GM12891 (cell line): ENCODE measurements around the gene BMPR1A.

ENCODE experiments used
- POLR2A ChIP-seq: IDR thresholded peaks from 2 replicates; pipeline ENCODE4 v1.6.1; 2011; ENCODE audit warnings: low read depth, low read length, control low read depth
- POLR2AphosphoS5 ChIP-seq: IDR thresholded peaks from 2 replicates; pipeline ENCODE4 v1.6.1; 2011; ENCODE audit warnings: low read depth, low read length, control low read depth
- SPI1 ChIP-seq: IDR thresholded peaks from 2 replicates; pipeline ENCODE4 v1.6.1; 2011; ENCODE audit warnings: low read depth, low read length, control low read depth

DNA sequence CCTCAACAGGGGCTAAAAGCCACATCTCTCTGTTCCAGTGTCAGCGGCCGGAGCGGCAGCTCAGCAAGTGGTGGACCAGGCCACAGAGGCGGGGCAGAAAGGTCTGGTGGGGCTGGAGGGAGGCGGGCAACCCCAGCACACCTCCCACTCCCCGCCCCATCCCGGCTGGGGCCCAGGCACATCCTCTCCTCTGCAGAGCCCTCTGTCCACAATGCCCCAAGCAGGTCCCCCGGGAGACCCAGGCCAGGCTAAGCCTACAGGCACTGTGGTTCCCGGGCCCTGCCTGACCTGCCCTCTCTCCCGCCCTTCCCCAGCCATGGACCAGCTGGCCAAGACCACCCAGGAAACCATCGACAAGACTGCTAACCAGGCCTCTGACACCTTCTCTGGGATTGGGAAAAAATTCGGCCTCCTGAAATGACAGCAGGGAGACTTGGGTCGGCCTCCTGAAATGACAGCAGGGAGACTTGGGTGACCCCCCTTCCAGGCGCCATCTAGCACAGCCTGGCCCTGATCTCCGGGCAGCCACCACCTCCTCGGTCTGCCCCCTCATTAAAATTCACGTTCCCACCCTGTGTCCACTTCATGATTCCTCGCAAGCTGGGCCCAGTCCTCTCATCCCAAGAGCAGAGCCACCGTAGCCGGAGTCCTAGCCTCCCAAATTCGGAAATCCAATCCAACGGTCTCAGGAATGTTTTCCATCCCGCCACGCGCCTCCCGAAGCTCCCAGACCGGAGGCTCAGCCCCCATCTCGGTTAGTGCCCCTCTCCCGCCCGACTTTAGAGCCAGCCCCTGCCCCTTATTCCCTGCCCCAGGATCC, 214.0 kb downstream of the BMPR1A start:
- no peak for TF ChIP-seq POLR2AphosphoS5
- no peak for TF ChIP-seq SPI1
- no peak for TF ChIP-seq POLR2A
